Breast epithelium (tissue), 4 donors: ENCODE measurements around the gene E2F7. TPM values are rescaled to one million over a fixed set of nuclear protein-coding genes. Genes with fewer than 3 reads are reported as not detected.

Experiments
- DNase-seq, 2 donors: peaks; one replicate each; pipeline ENCODE4 v3.0.0-alpha.2; 2019; ENCODE audit warnings: low spot score in 2 of 2
- H3K27ac ChIP-seq, 2 donors: fragments of 200-600 bp; sonication (generic) in 1 of 2; one replicate each; pipeline ENCODE4 v1.5.1; 2016 to 2019; ENCODE audit warnings: mild to moderate bottlenecking in 1 of 2
- H3K27me3 ChIP-seq, 2 donors: fragments of 200-600 bp; sonication (generic) in 1 of 2; one replicate each; pipeline versions ENCODE4 v1.5.1 to v1.6.0; 2017 to 2019; ENCODE audit warnings: control low read depth in 1 of 2, mild to moderate bottlenecking in 1 of 2
- H3K36me3 ChIP-seq: fragments of 200-600 bp; one replicate; pipeline ENCODE4 v1.5.1; 2019
- H3K4me1 ChIP-seq, 2 donors: fragments of 200-600 bp; sonication (generic); one replicate each; pipeline ENCODE4 v1.5.1; 2016 to 2019; ENCODE audit warnings: control low read depth in 1 of 2
- H3K4me3 ChIP-seq, 3 donors: fragments of 200-600 bp; sonication (generic); 1 replicate in 2 of 3; 2 replicates in 1 of 3; pipeline ENCODE4 v1.5.1; 2016 to 2019; ENCODE audit warnings: mild to moderate bottlenecking in 3 of 3, moderate library complexity in 2 of 3
- H3K9me3 ChIP-seq, 2 donors: fragments of 200-600 bp; sonication (generic) in 1 of 2; one replicate each; pipeline ENCODE4 v1.5.1; 2016 to 2019; ENCODE audit warnings: control low read depth in 1 of 2
- CTCF ChIP-seq, 3 donors: fragments of 450-650 bp; IDR thresholded peaks; one replicate each; pipeline ENCODE4 v1.5.1; 2016 to 2017; ENCODE audit warnings: antibody characterized with exemption in 3 of 3, mild to moderate bottlenecking in 3 of 3, moderate library complexity in 3 of 3
- POLR2A ChIP-seq: fragments of 450-650 bp; IDR thresholded peaks from one replicate; pipeline ENCODE4 v1.6.1; 2016; ENCODE audit warnings: antibody characterized with exemption, mild to moderate bottlenecking, moderate library complexity
- POLR2AphosphoS5 ChIP-seq, 3 donors: sonication (generic); formaldehyde crosslinking; IDR thresholded peaks; one replicate each; pipeline ENCODE4 v1.6.1; 2017; ENCODE audit warnings: antibody characterized with exemption in 3 of 3
- intact Hi-C: fragments of 100-400 bp; cut with DNase I; formaldehyde crosslinking; loops from one replicate; pipeline ENCODE4 v1.15.1; 2023; ENCODE audit warnings: low total_unique reads
- total RNA-seq, 3 donors: library from RNA; depleted of rRNA; stranded (reverse); fragments of >200 nt; gene quantifications; one replicate each; pipeline ENCODE4 v1.1.0, GENCODE V29; 2016

E2F7 gene
- total RNA-seq, 3 donors from 2014 or later, result under 0.01 to 0.44 TPM; not detected in 1

DNA sequence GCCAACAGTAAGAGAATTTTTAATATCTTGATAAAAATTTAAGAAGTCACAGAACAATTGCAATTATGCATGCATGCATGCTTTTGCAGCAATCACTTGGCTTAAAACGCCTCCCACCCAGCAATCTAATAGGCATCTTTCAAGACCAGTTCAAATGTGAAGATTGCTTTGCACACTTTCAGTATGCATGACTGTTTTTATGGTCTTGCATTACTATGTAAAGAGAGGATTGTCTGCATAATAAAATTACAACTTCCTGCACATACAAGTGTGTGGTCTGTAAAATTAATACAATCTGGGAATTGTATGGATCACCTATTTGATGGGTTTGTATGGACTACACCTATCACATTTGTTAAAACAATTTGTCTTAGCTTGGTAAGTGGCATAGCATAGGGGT, 48.8 kb downstream of the E2F7 start:
- H3K27ac ChIP-seq, result no peak overlapping the region
- H3K9me3 ChIP-seq, result no peaks in the 10 kb centered on the region
- TF ChIP-seq CTCF (IDR thresholded peaks at IDR 0.05) (no peak), POLR2AphosphoS5 (IDR thresholded peaks at IDR 0.05) (no peak), POLR2A (no peak)
- intact Hi-C loops, result no loop called here
- no peak for DNase-seq
- no peaks in the 10 kb centered on the region for H3K36me3 ChIP-seq
- no peaks in the 10 kb centered on the region for H3K4me1 ChIP-seq
- H3K4me3 ChIP-seq, result no peak overlapping the region
- H3K27me3 ChIP-seq, result no peaks in the 10 kb centered on the region

- no peaks in the 10 kb centered on the region for H3K27me3 ChIP-seq
- H3K9me3 ChIP-seq, result no peaks in the 10 kb centered on the region
- H3K36me3 ChIP-seq, result no peaks in the 10 kb centered on the region
- DNase-seq, result no peak
- TF ChIP-seq POLR2AphosphoS5 (IDR thresholded peaks at IDR 0.05) (no peak), CTCF (IDR thresholded peaks at IDR 0.05) (no peak), POLR2A (no peak)
- intact Hi-C loops, result no loop called here
- no peaks in the 10 kb centered on the region for H3K4me1 ChIP-seq
- H3K4me3 ChIP-seq, result no peak overlapping the region
- no peak overlapping the region for H3K27ac ChIP-seq
Observed at GRCh38 chr12:77013091-77013490, 52.3 kb downstream of the E2F7 start.

DNA sequence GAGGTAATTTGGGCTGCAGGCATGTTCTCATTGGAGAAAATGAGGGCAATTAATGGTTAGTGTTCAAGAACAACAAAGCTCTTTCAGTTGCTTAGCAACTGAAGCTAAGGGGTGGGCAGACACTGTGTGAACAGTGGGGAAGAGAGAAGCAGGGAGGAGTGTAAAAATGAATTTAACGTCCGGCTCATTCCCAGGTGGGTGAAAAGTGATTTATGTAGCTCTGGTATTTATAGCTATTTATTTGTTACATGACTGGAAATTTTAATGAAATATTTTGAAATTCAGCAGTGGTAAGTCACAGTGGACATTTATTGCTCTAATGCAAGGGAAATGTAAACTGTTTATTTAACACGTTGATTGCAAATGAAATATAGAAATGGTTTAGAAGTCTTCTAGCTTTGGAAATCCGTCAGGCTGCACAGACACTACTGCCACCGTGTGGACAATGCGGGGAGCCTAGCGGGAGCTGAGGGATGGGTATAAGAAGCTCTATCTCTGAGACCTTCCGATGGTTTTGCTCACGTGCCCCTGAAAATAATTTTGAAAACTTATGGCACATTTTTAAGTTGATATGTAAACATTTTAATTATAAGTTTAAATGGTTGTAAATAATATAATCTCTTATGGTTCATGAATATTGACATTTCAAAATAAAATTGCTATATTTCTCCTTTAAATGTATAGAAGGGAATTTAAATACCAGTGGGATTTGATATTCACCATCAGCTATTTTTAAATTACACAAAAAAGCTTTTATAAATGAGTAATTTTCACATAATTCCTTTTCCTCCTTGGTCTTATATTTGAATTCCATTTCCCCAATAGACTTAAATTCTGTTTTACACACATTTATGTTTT, 54.4 kb downstream of the E2F7 start:
- H3K4me3 ChIP-seq, result no peak overlapping the region
- H3K36me3 ChIP-seq, result no peaks in the 10 kb centered on the region
- DNase-seq, result peak; percentile 48 to 68
- H3K27me3 ChIP-seq, result no peaks in the 10 kb centered on the region
- H3K27ac ChIP-seq, result no peak overlapping the region
- intact Hi-C loops, result no loop called here
- TF ChIP-seq CTCF (IDR thresholded peaks at IDR 0.05), result peak in 2 of 3 donors; percentile 74 to 87
- no peak for TF ChIP-seq POLR2AphosphoS5 (IDR thresholded peaks at IDR 0.05)
- no peak for TF ChIP-seq POLR2A
- H3K9me3 ChIP-seq, result no peaks in the 10 kb centered on the region
- no peaks in the 10 kb centered on the region for H3K4me1 ChIP-seq

DNA sequence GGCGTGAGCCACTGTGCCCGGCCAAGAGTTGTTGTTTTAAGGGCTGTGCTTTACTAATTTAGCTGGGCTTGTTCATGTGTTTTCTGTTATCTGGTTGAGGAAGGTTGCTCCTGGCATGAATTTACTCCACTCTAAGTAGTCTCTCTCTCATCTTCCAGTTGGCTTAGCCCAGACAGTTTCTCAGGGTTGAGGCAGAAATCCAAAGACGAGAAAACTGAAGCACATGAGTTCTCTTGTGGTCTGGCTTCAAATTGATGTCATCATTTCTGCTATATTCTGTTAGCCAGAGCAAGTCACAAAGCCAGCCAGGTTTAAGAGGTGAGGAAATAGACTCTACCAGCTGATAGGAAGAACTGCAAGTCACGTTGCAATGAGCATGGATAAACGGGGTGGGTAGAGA, 57.9 kb downstream of the E2F7 start:
- H3K4me3 ChIP-seq, result no peak overlapping the region
- no peak for DNase-seq
- H3K36me3 ChIP-seq, result no peaks in the 10 kb centered on the region
- H3K4me1 ChIP-seq, result no peaks in the 10 kb centered on the region
- intact Hi-C loops, result no loop called here
- H3K27ac ChIP-seq, result no peak overlapping the region
- TF ChIP-seq CTCF (IDR thresholded peaks at IDR 0.05) (no peak), POLR2AphosphoS5 (IDR thresholded peaks at IDR 0.05) (peak in 1 of 3 donors; percentile 26), POLR2A (no peak)
- no peaks in the 10 kb centered on the region for H3K27me3 ChIP-seq
- no peaks in the 10 kb centered on the region for H3K9me3 ChIP-seq

DNA sequence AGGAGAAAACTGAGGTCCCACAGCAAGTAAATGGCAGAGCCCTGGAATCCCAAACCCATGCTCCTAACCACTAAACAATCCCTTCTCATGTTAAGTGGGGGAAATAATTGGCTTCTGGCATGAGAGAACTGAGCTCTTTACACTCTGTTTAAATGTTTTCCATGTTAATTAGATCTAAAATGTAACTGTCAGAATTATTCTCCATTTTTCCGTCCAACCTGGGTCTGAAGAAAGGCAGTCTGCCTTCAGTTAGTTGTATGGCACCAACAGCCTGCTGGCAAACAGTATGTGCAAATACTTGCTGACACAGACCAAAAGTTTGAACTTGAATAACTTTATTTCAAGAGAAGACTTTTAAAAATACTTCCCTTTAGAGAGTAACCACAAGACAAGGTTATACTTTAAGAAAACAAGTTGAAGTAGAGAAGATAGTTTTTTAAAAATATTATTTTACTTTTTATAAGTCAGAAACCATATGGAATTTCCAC, 59.7 kb downstream of the E2F7 start:
- H3K27ac ChIP-seq, result no peak overlapping the region
- H3K27me3 ChIP-seq, result no peaks in the 10 kb centered on the region
- no peaks in the 10 kb centered on the region for H3K4me1 ChIP-seq
- no peaks in the 10 kb centered on the region for H3K36me3 ChIP-seq
- DNase-seq, result no peak
- intact Hi-C loops, result no loop called here
- TF ChIP-seq POLR2A, result no peak
- H3K4me3 ChIP-seq, result no peak overlapping the region
- no peaks in the 10 kb centered on the region for H3K9me3 ChIP-seq
